NCI-H146 treated with DMSO at 0.1 percent for 48 hours (cell line): ENCODE measurements around the gene SMG6.

Experiments
- DNase-seq: peaks from one replicate; lab custom pipeline; 2025; ENCODE audit not compliant: unreplicated experiment; lab: John Stamatoyannopoulos, UW

The SMG6 gene

GRCh38 chr17:2237521-2237921 lies 66.1 kb downstream of the SMG6 start:
- no peak for DNase-seq

GRCh38 chr17:2235792-2236366 lies 67.7 kb downstream of the SMG6 start:
- no peak for DNase-seq

- DNase-seq: no peak
Measured at GRCh38 chr17:2235265-2235664, 68.3 kb downstream of the SMG6 start.

GRCh38 chr17:2233441-2233947 lies 70.1 kb downstream of the SMG6 start:
- DNase-seq: no peak

GRCh38 chr17:2232244-2232638 lies 71.3 kb downstream of the SMG6 start:
- DNase-seq: no peak

- no peak for DNase-seq
Measured at GRCh38 chr17:2230877-2231276, 72.7 kb downstream of the SMG6 start.

GRCh38 chr17:2227025-2227699 lies 76.4 kb downstream of the SMG6 start:
- no peak for DNase-seq

GRCh38 chr17:2223617-2223927 lies 80.0 kb downstream of the SMG6 start:
- no peak for DNase-seq

- DNase-seq: no peak
Measured at GRCh38 chr17:2222901-2223616, 80.5 kb downstream of the SMG6 start.

GRCh38 chr17:2222301-2222700 lies 81.3 kb downstream of the SMG6 start:
- no peak for DNase-seq

- DNase-seq: no peak
Measured at GRCh38 chr17:2218426-2218825, 85.2 kb downstream of the SMG6 start.

- no peak for DNase-seq
Measured at GRCh38 chr17:2215616-2216364, 87.8 kb downstream of the SMG6 start.

GRCh38 chr17:2214929-2215615 lies 88.5 kb downstream of the SMG6 start:
- DNase-seq: no peak

- no peak for DNase-seq
Measured at GRCh38 chr17:2214047-2214928, 89.3 kb downstream of the SMG6 start.

GRCh38 chr17:2213291-2213960 lies 90.2 kb downstream of the SMG6 start:
- no peak for DNase-seq

- no peak for DNase-seq
Measured at GRCh38 chr17:2212400-2212981, 91.1 kb downstream of the SMG6 start.

GRCh38 chr17:2211661-2212399 lies 91.8 kb downstream of the SMG6 start:
- no peak for DNase-seq

- DNase-seq: no peak
Measured at GRCh38 chr17:2210726-2211125, 92.9 kb downstream of the SMG6 start.
